ENCODE results near the gene PRDM16. TPM values are rescaled to one million over a fixed set of nuclear protein-coding genes. Genes with fewer than 3 reads are reported as not detected.

PRDM16 gene
- total RNA-seq, 1 donor from 2014 or later = 84.2 TPM

- intact Hi-C loops (cut with DNase I) = no loop called here
- Histone ChIP-seq H3K4me3 (no peak overlapping the region), H3K4me1 (peaks cover 24 to 54% of the 10 kb centered on the region in 2 donors), H3K9me3 (no peaks in the 10 kb centered on the region), H3K27me3 (no peaks in the 10 kb centered on the region), H3K27ac (peak overlapping the region; percentile 46 to 100), H3K36me3 (no peaks in the 10 kb centered on the region)
- TF ChIP-seq CTCF (IDR thresholded peaks at IDR 0.05) = no peak
- DNase-seq (ENCODE audit: low spot score in 2 of 2) = no peak
Observed at GRCh38 chr1:3082051-3082450, 13.0 kb downstream of the PRDM16 start.

- Histone ChIP-seq H3K27ac (peak overlapping the region; percentile 46 to 100), H3K4me1 (peaks cover 19 to 52% of the 10 kb centered on the region in 2 donors), H3K9me3 (no peaks in the 10 kb centered on the region), H3K36me3 (no peaks in the 10 kb centered on the region), H3K27me3 (no peaks in the 10 kb centered on the region), H3K4me3 (peak overlapping the region in 1 of 2 donors; percentile 16)
- no peak for DNase-seq (ENCODE audit: low spot score in 2 of 2)
- no peak for TF ChIP-seq CTCF (IDR thresholded peaks at IDR 0.05)
- intact Hi-C loops (cut with DNase I) = no loop called here
Observed at GRCh38 chr1:3082571-3083516, 13.8 kb downstream of the PRDM16 start.

GRCh38 chr1:3084154-3084553 lies 15.2 kb downstream of the PRDM16 start:
- TF ChIP-seq CTCF (IDR thresholded peaks at IDR 0.05) = no peak
- intact Hi-C loops (cut with DNase I) = no loop called here
- H3K9me3 ChIP-seq = no peaks in the 10 kb centered on the region

GRCh38 chr1:3084726-3085125 lies 15.7 kb downstream of the PRDM16 start:
- H3K27me3 ChIP-seq = no peaks in the 10 kb centered on the region
- H3K27ac ChIP-seq = peak overlapping the region in 1 of 2 donors; percentile 17
- DNase-seq (ENCODE audit: low spot score in 2 of 2) = no peak
- H3K36me3 ChIP-seq = no peaks in the 10 kb centered on the region
- intact Hi-C loops (cut with DNase I) = no loop called here
- peaks cover 15 to 44% of the 10 kb centered on the region in 2 donors for H3K4me1 ChIP-seq
- no peak for TF ChIP-seq CTCF (IDR thresholded peaks at IDR 0.05)
- H3K4me3 ChIP-seq = no peak overlapping the region
- H3K9me3 ChIP-seq = no peaks in the 10 kb centered on the region

More at GRCh38 chr1:3084154-3084553, 15.2 kb downstream of the PRDM16 start:
- Histone ChIP-seq H3K4me3 (peak overlapping the region in 1 of 2 donors; percentile 8), H3K27me3 (no peaks in the 10 kb centered on the region), H3K4me1 (peaks cover 15 to 46% of the 10 kb centered on the region in 2 donors), H3K27ac (peak overlapping the region; percentile 46 to 100), H3K36me3 (no peaks in the 10 kb centered on the region)
- no peak for DNase-seq (ENCODE audit: low spot score in 2 of 2)

- no peaks in the 10 kb centered on the region for H3K9me3 ChIP-seq
- H3K27me3 ChIP-seq = no peaks in the 10 kb centered on the region
- peaks cover 0 to 9% of the 10 kb centered on the region in 2 donors for H3K36me3 ChIP-seq
- DNase-seq (ENCODE audit: low spot score in 2 of 2) = no peak
- H3K4me3 ChIP-seq = no peak overlapping the region
- H3K4me1 ChIP-seq = peaks cover 15 to 43% of the 10 kb centered on the region in 2 donors
- intact Hi-C loops (cut with DNase I) = no loop called here
- peak overlapping the region in 1 of 2 donors; percentile 17 for H3K27ac ChIP-seq
- no peak for TF ChIP-seq CTCF (IDR thresholded peaks at IDR 0.05)
Observed at GRCh38 chr1:3085721-3086120, 16.7 kb downstream of the PRDM16 start.

All from ascending aorta (tissue), 2 donors.